GM13976 (cell line): ENCODE data around the gene ST8SIA5.

ENCODE experiments used
- DNase-seq: peaks from one replicate; pipeline ENCODE4 v3.0.0; 2012; ENCODE audit warnings: low spot score
- CTCF ChIP-seq: IDR thresholded peaks from 2 replicates; pipeline ENCODE4 v1.5.1; 2012; ENCODE audit warnings: borderline replicate concordance, mild to moderate bottlenecking; ENCODE audit not compliant: insufficient read depth; ENCODE audit errors: extremely low read depth, missing control alignments, control extremely low read depth
- in situ Hi-C: fragments of 300-500 bp; cut with MboI; formaldehyde crosslinking; loops from one replicate; pipeline ENCODE4 v1.12.0; 2022; ENCODE audit warnings: low sequenced_read_pairs, mixed read lengths, inconsistent platforms; ENCODE audit not compliant: unreplicated experiment

Gene ST8SIA5

GRCh38 chr18:46632401-46633071 lies 124.3 kb downstream of the ST8SIA5 start:
- in situ Hi-C loops = no loop called here
- no peak for DNase-seq
- no peak for TF ChIP-seq CTCF

GRCh38 chr18:46630991-46631390 lies 125.9 kb downstream of the ST8SIA5 start:
- no peak for TF ChIP-seq CTCF
- no peak for DNase-seq
- in situ Hi-C loops = no loop called here

GRCh38 chr18:46630160-46630559 lies 126.7 kb downstream of the ST8SIA5 start:
- in situ Hi-C loops = no loop called here
- TF ChIP-seq CTCF = no peak
- no peak for DNase-seq

- no peak for TF ChIP-seq CTCF
- no peak for DNase-seq
- in situ Hi-C loops = no loop called here
Measured at GRCh38 chr18:46629361-46629760, 127.5 kb downstream of the ST8SIA5 start.

- in situ Hi-C loops = no loop called here
- TF ChIP-seq CTCF = no peak
- DNase-seq = no peak
Measured at GRCh38 chr18:46628206-46628605, 128.6 kb downstream of the ST8SIA5 start.

GRCh38 chr18:46627136-46627535 lies 129.7 kb downstream of the ST8SIA5 start:
- in situ Hi-C loops = no loop called here
- no peak for TF ChIP-seq CTCF
- no peak for DNase-seq
